HL-60 (cell line): ENCODE measurements around the gene SNTG2.

Source experiments
- CTCF ChIP-seq: IDR thresholded peaks from one replicate; pipeline ENCODE4 v1.5.1; 2011; ENCODE audit warnings: low read length, control low read depth, inconsistent platforms; ENCODE audit not compliant: insufficient read depth
- GABPA ChIP-seq: IDR thresholded peaks from 2 replicates; pipeline ENCODE4 v1.6.1; 2012; ENCODE audit warnings: low read depth
- POLR2AphosphoS5 ChIP-seq: IDR thresholded peaks from 2 replicates; pipeline ENCODE4 v1.6.1; 2012; ENCODE audit warnings: low read depth

- TF ChIP-seq CTCF (no peak), POLR2AphosphoS5 (no peak), GABPA (no peak)
Observed at GRCh38 chr2:1054399-1054798, 103.8 kb downstream of the SNTG2 start.
